ENCODE results near the gene IQSEC1.

GRCh38 chr3:13017361-13018042, 55.7 kb downstream of the IQSEC1 start:
- no peak for TF ChIP-seq RAD21 (IDR thresholded peaks at IDR 0.05; ENCODE audit: low read depth)
- TF ChIP-seq MAX (IDR thresholded peaks at IDR 0.05) = no peak
- no peak for TF ChIP-seq POLR2AphosphoS5 (IDR thresholded peaks at IDR 0.05; ENCODE audit: low read depth, low read length)
- TF ChIP-seq CTCF (IDR thresholded peaks at IDR 0.05 in 2 of 3, conservative IDR thresholded peaks at IDR 0.05 in 1 of 3; ENCODE audit: borderline replicate concordance in 1 of 3, insufficient read depth in 1 of 3, low read depth in 2 of 3, low read length in 2 of 3) = no peak
- no peak for TF ChIP-seq REST (IDR thresholded peaks at IDR 0.05; ENCODE audit: low read depth)
- TF ChIP-seq POLR2A (IDR thresholded peaks at IDR 0.05; ENCODE audit: borderline replicate concordance, extremely low read depth, insufficient read depth, insufficient read length) = no peak
